HG02678 (cell line): Measurements from ENCODE around the gene BAIAP2L1.
"Not testable (repeated sequence)": the region's sequence is repeated elsewhere in the genome, so short reads cannot be mapped to it uniquely, and the experiment has no call there.

Experiments used
- ATAC-seq: cut with Tn5 transposase; IDR thresholded peaks from one replicate; pipeline ENCODE4 v1.9.1; 2021; ENCODE audit warnings: mild to moderate bottlenecking, moderate library complexity; ENCODE audit not compliant: unreplicated experiment

The BAIAP2L1 gene, protein sequence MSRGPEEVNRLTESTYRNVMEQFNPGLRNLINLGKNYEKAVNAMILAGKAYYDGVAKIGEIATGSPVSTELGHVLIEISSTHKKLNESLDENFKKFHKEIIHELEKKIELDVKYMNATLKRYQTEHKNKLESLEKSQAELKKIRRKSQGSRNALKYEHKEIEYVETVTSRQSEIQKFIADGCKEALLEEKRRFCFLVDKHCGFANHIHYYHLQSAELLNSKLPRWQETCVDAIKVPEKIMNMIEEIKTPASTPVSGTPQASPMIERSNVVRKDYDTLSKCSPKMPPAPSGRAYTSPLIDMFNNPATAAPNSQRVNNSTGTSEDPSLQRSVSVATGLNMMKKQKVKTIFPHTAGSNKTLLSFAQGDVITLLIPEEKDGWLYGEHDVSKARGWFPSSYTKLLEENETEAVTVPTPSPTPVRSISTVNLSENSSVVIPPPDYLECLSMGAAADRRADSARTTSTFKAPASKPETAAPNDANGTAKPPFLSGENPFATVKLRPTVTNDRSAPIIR

DNA sequence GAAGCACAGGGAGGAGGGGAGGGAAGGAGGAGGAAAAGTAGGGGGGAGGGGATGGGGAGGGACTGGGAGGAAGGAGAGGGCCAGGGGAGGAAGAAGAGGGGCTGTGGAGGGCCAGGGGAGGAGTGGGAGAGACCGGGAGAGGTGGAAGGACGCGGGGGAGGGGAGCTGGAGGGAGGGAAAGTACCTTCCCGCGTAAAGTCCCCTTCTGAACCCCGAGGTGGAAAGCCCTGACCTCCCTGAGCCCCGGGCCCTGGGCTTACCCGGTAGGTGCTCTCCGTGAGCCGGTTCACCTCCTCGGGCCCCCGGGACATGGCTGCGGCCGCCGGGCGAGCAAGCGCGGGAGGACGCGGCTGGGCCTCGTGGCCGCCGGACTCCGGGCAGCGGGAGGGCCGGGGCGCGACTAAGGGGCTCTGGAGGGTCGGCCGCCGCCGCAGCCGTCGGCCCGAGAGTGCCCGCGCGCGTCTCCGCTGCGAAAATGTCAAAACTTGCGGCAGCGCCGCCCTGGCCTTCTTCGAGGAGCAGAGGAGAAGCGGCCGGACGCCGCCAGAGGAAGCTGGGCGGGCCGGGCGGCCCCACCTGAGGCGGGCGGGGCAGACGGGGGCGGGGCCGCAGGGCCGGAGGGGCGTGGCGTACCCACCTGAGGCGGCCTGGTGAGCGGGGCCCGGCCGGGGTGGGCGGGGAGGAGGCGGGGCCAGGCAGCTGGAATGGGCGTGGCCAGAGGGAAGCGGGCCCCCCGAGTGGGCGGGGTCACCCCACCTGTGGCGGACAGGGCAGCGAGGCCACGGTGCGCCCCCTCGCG, at the start of gene BAIAP2L1:
BAIAP2L1 (minus strand) TSS at position 549 of the 799 bp plus-strand sequence; CDS start at position 311, 238 bp downstream.
- ATAC-seq: peak; percentile 69

GRCh38 chr7:98448766-98449165, 47.9 kb upstream of the BAIAP2L1 start:
- ATAC-seq: no peak

GRCh38 chr7:98440992-98441391, 40.1 kb upstream of the BAIAP2L1 start:
- not testable (repeated sequence) for ATAC-seq

DNA sequence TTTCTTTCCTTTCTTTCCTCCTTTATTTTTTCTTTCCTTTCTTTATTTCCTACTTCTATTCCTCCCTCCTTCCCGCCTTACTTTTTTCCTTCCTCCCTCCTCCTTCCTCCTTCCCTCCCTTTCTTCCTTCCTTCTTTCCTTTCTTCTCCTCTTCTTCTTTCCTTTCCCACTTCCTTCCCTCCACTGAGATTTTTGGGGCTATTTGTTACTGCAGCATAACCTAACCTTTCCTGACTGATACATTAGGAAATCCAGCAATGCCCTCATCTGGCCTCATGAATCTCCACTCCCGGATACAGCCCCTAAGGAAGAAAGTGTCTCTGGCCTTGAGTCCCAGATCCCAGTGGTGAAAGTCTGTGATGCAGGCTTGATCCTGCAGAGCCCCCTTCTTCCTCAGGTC, 38.6 kb upstream of the BAIAP2L1 start:
- no peak for ATAC-seq

DNA sequence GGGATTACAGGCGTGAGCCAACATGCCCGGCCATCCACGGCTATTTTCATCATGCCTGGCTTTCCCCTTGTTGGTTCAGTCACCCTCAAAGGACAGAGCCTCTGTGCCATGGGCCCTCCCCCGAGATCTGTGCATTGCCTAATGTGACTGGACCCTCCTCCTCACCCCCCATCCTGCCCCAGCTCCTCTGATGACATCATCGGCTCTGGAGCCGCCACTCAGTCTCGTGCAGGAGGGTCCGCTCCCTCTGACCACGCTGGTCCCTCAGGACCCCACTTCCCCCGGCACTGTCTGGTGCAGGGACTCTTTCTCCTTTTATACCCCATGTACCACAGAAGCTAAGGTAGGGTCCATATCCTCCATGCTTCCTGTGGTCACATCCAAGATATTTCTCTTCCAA, 33.2 kb upstream of the BAIAP2L1 start:
- ATAC-seq: no peak

GRCh38 chr7:98429799-98430198, 28.9 kb upstream of the BAIAP2L1 start:
- no peak for ATAC-seq

DNA sequence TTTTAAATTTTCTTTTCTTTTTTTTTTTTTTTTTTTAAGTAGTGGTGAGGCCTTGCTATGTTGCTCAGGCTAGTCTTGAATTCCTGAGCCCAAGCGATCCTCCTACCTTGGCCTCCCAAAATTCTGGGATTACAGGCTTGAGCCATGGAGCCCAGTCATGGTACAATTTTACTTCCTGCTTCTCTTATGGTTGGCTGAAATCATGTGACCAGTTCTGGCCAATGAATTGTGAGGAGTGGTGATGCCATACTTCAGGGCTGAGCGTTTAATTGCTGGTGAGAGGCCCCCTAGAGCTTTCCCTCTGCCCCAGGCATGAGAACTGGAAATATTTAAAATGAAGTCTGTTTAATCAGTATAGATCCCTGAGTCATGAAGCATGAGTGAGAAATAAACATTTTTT, 22.2 kb upstream of the BAIAP2L1 start:
- ATAC-seq: no peak

- no peak for ATAC-seq
Measured at GRCh38 chr7:98420966-98421612, 20.2 kb upstream of the BAIAP2L1 start.

DNA sequence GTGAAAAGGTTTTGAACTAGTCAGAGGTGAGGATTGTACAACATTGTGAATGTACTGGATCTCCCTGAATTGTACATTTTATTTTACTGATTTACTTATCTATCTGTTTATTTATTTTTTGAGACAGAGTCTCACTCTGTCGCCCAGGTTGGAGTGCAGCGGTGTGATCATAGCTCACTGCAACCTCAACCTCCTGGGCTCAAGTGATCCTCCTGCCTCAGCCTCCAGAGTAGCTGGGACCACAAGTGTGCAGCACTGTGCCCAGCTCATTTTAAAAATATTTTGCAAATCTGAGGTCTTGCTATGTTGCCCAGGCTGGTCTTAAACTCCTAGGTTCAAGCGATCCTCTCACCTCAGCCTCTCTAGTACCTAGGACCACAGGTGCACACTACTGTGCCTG, 19.1 kb upstream of the BAIAP2L1 start:
- not testable (repeated sequence) for ATAC-seq

DNA sequence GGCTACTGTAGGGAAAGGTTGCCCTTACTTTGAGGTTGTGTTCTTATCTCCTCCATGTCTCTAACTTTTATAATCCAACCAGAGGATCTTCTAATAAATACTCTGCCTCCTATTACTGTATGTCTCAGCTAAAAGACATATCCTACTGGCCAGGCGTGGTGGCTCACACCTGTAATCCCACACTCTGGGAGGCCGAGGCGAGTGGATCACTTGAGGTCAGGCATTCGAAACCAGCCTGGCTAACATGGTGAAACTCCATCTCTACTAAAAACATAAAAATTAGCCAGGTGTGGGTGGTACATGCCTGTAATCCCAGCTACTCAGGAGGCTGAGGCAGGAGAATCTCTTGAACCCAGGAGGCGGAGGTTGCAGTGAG, 18.4 kb upstream of the BAIAP2L1 start:
- not testable (repeated sequence) for ATAC-seq

DNA sequence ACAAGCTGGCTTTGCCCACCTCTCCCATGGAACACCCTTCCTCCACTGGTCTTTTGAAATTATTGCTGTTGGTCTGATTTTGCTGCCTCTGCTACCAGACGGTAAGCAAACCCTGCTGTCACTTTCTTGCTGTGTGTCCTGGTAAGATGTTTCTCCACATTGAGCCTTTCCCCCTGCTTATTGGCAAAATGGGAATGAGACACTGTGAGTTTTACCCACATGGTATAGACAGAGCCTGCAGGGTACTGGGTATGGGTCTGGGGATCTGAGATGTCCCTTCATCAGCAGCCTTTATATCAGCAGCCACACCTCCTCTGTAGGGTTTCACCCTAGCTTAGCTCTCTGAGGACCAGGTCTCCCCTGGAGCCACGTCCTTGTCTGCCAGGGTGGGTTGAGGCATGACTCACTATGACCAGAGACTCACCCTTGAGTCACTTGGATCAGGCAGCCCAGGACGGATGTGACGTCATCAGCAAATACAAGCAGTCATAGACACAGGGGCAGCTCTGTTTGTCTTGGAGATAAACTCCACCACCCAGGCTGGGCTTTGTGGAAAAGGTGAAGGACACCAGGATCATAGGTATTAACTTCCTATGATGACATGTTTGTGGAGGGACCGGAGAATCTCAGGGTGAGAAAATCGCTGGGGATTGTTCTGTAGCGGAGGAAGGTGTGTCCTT, 17.9 kb upstream of the BAIAP2L1 start:
- ATAC-seq: no peak

- no peak for ATAC-seq
Measured at GRCh38 chr7:98418271-98418635, 17.4 kb upstream of the BAIAP2L1 start.

GRCh38 chr7:98417604-98418270, 16.8 kb upstream of the BAIAP2L1 start:
- ATAC-seq: not testable (repeated sequence)

DNA sequence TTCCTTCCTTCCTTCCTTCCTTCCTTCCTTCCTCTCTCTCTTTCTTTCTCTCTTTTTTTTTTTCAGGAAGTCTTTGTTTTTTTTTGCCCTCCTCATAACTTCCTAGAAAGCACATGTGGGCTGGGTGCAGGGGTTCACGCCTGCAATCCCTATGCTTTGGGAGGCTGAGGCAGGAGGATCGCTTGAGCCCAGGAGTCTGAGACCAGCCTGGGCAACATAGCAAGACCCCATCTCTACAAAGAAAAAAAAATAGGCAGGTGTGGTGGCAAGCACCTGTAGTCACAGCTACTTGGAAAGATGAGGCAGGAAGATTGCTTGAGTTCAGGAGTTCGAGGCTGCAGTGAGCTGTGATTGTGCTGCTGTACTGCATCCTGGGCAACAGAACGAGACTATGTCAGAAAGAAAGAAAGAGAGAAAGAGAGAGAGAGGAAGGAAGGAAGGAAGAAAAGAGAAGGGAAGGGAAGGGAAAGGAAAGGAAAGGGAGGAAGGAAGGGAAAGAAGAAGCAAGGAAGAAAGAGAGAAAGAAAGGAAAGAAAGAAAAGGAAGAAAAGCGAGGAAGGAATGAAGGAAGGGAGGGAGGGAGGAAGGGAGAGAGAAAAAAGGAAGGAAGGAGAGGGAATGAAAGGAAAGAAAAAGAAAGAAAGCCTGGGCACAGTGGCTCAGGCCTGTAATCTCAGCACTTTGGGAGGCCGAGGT, 13.5 kb upstream of the BAIAP2L1 start:
- ATAC-seq: no peak

- ATAC-seq: not testable (repeated sequence)
Measured at GRCh38 chr7:98413655-98414054, 12.8 kb upstream of the BAIAP2L1 start.

DNA sequence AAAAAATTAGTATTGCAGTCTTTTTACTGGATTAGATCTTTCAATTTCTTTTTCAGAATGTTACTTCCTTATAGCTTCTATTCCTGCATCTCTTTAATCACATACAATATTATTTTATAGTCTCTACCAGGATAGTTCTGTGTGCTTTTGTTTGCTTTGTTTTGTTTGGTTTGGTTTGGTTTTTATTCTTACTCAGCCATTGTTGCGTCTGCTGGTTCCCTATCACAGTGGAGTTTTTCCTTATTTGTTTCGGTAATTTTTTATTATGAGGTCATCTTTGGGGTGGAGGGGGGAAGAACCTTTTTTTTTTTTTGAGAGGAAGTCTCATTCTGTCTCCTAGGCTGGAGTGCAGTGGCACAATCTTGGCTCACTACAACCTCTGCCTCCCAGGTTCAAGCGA, 9.0 kb upstream of the BAIAP2L1 start:
- ATAC-seq: no peak

GRCh38 chr7:98408146-98408545, 7.3 kb upstream of the BAIAP2L1 start:
- ATAC-seq: not testable (repeated sequence)

GRCh38 chr7:98406827-98407226, 5.9 kb upstream of the BAIAP2L1 start:
- no peak for ATAC-seq

- no peak for ATAC-seq
Measured at GRCh38 chr7:98404840-98405239, 4.0 kb upstream of the BAIAP2L1 start.
